Rectal smooth muscle tissue (tissue), 1 donor: ENCODE results near the gene FOSL2.

ENCODE experiments used
- H3K27ac ChIP-seq: one replicate; pipeline ENCODE4 v1.7.0; 2013; ENCODE audit warnings: low read depth, low read length, inconsistent platforms
- H3K27me3 ChIP-seq: one replicate; pipeline ENCODE4 v1.7.0; 2013; ENCODE audit warnings: low read length; ENCODE audit not compliant: control insufficient read depth, insufficient read depth
- H3K36me3 ChIP-seq: one replicate; pipeline ENCODE4 v1.7.0; 2013; ENCODE audit warnings: low read length; ENCODE audit not compliant: control insufficient read depth, insufficient read depth
- H3K4me1 ChIP-seq: one replicate; pipeline ENCODE4 v1.7.0; 2013; ENCODE audit warnings: low read length; ENCODE audit not compliant: control insufficient read depth, insufficient read depth
- H3K4me3 ChIP-seq: one replicate; pipeline ENCODE4 v1.7.0; 2013; ENCODE audit warnings: low read length
- H3K9ac ChIP-seq: one replicate; pipeline ENCODE4 v1.7.0; 2013; ENCODE audit warnings: low read length

The FOSL2 gene

DNA sequence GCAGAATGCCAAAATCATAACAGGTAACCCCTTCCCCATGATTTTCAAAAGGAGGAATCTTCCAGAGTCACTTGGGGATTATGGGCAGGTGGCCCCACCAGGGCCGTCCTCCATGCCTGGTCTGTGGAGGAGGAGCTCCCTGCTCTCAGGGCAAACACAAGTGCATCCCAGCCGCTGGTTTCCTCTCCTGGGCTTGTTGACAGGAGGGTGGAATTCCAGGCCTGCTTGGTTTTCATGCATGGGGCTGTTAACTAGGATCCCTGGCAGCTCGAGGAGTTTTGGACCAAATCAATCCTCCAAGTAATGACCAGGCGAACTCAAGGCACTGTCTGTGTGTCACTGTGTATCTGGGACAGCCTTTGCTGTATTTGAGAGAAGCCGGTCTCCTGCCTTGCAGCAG lies 45.3 kb downstream of the FOSL2 start:
- H3K4me3 ChIP-seq: no peak overlapping the region
- H3K36me3 ChIP-seq: no peaks in the 10 kb centered on the region
- H3K27me3 ChIP-seq: no peaks in the 10 kb centered on the region
- H3K4me1 ChIP-seq: no peaks in the 10 kb centered on the region
- no peak overlapping the region for H3K9ac ChIP-seq
- H3K27ac ChIP-seq: no peak overlapping the region

DNA sequence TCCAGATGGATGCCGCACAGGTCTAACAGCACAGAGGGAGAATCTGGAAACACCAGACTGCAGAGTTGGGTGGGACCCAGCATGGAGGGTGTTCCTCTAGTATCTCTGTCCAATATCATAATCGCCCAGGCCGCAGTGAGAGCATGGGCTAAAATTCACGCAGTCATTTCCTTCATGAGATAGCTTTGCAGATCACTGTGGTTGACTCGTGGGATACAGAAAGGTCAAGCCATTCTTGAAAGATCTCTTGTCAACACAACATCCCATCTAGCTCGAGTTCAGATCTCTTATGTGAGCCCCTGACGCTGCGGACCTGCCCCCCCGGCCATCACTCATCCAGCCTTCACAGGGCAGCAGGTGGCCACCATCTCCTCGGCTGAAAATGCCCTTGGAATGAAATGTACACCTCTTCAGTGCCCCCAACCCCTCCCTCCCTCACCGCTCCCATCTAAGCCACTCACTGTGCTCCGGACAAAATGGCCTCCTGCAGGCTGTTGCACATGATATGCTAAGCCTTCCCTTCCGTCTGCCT lies 45.9 kb downstream of the FOSL2 start:
- no peaks in the 10 kb centered on the region for H3K27me3 ChIP-seq
- no peak overlapping the region for H3K4me3 ChIP-seq
- no peak overlapping the region for H3K9ac ChIP-seq
- no peaks in the 10 kb centered on the region for H3K36me3 ChIP-seq
- H3K27ac ChIP-seq: no peak overlapping the region
- no peaks in the 10 kb centered on the region for H3K4me1 ChIP-seq

DNA sequence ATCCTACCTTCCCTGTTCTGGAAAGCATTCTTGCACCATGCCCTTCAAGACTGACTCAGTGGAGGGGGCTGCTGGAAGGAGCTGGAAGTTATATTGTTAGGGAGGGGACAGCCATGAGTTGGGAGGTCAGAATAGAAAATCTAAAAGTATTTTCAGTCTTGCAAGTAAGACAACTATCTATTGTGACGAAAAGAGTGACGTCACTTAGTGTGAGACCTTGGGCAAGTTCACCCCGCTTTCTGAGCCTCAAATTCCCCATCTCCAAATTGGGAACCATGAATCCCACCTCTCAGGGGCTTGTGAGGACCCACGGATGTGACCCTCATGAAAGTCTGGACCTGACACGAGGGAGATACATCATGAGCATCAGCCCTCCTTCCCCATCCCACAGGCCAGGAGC lies 46.5 kb downstream of the FOSL2 start:
- Histone ChIP-seq H3K4me1 (no peaks in the 10 kb centered on the region), H3K27me3 (no peaks in the 10 kb centered on the region), H3K36me3 (no peaks in the 10 kb centered on the region), H3K4me3 (no peak overlapping the region), H3K27ac (no peak overlapping the region), H3K9ac (no peak overlapping the region)

DNA sequence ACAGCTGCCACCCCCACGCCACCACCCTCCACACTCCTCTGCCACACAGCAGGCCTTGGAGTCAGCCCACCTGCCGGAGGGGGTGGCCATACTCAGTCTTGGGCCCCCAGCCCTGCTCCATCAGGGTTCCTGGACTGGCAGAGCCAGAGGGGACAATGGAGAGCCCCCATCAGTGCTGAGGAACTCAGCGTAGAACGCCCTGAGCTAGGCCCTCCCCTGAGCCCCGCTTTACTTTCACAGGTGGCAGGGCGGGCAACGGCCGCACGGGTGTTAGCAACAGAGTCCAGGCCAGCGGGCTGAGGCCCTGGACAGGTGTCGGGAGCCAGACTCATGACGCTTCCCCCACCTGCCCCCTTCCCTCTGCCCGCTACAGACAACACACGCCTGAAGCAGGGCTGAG lies 47.1 kb downstream of the FOSL2 start:
- Histone ChIP-seq H3K4me3 (no peak overlapping the region), H3K27me3 (no peaks in the 10 kb centered on the region), H3K4me1 (no peaks in the 10 kb centered on the region), H3K27ac (no peak overlapping the region), H3K9ac (no peak overlapping the region), H3K36me3 (no peaks in the 10 kb centered on the region)

- no peak overlapping the region for H3K27ac ChIP-seq
- H3K27me3 ChIP-seq: no peaks in the 10 kb centered on the region
- no peak overlapping the region for H3K4me3 ChIP-seq
- no peaks in the 10 kb centered on the region for H3K36me3 ChIP-seq
- H3K4me1 ChIP-seq: no peaks in the 10 kb centered on the region
- H3K9ac ChIP-seq: no peak overlapping the region
These were observed 49.7 kb downstream of the FOSL2 start for GRCh38 chr2:28442328-28442727.

GRCh38 chr2:28444956-28445355 lies 52.3 kb downstream of the FOSL2 start:
- H3K4me3 ChIP-seq: no peak overlapping the region
- H3K9ac ChIP-seq: no peak overlapping the region

DNA sequence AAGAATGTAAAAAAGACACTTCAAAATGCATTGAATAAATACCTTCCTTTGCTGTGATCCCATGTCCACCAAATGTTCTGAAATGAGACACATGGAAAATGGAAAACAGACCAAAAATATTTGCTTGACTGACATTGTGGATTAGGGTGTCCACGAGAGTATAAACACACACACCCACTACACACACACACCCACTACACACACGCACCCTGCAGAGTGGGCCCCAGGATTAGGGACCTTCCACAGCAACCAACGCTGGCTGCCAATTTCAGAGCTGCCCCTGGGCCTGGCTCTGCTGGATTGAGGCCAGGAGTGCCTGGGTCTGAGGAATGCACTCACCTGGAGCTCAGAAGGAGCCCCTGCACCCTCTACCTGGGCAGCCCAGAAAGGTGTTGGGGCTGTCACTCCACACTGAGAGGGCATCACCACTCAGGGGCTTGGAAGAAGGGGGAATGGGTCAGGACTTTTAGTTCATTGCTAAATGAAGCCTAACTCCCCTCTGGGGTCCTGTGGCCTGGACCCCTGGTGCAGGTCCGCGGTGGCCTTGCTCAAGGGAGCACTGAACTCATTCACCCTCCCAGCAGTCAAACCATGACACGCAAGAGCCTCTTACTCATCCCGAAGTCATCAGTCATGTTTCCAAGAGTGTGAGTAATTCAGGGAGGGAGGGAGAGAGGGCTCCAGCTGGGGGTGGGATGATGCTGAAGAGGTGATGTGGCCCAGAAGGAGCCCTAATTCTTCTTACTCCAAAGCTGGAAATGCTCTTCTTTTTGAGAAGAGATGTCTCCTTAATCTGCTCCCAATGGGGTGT lies 53.0 kb downstream of the FOSL2 start:
- no peak overlapping the region for H3K4me3 ChIP-seq
- no peaks in the 10 kb centered on the region for H3K27me3 ChIP-seq
- H3K36me3 ChIP-seq: no peaks in the 10 kb centered on the region
- H3K4me1 ChIP-seq: no peaks in the 10 kb centered on the region
- H3K9ac ChIP-seq: no peak overlapping the region
- H3K27ac ChIP-seq: no peak overlapping the region

More at GRCh38 chr2:28444956-28445355, 52.3 kb downstream of the FOSL2 start:
- Histone ChIP-seq H3K36me3 (no peaks in the 10 kb centered on the region), H3K27me3 (no peaks in the 10 kb centered on the region), H3K27ac (no peak overlapping the region), H3K4me1 (no peaks in the 10 kb centered on the region)

GRCh38 chr2:28446531-28446930 lies 53.9 kb downstream of the FOSL2 start:
- no peaks in the 10 kb centered on the region for H3K4me1 ChIP-seq

DNA sequence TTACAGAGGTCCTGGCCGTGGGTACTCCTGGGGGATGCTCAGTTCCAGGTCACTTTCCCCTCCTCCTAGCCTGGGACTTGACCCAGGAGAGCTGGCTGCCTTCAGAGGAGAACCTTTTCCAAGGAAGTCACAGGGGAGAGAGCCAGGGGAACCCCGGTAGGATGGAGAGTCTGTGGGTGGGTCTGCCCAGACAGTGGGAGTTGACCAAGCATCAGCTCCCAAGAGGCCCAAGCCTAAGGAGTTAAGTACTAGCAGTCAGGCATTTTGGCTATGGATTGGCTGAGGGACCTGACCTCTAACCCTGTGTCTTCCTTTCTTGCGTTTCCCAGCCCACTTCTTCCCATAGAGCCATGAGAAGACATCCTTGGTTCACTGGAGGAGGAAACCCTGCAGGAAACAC lies 54.4 kb downstream of the FOSL2 start:
- no peaks in the 10 kb centered on the region for H3K27me3 ChIP-seq
- H3K4me3 ChIP-seq: no peak overlapping the region
- H3K27ac ChIP-seq: no peak overlapping the region
- H3K36me3 ChIP-seq: no peaks in the 10 kb centered on the region
- no peak overlapping the region for H3K9ac ChIP-seq
- no peaks in the 10 kb centered on the region for H3K4me1 ChIP-seq

More at GRCh38 chr2:28446531-28446930, 53.9 kb downstream of the FOSL2 start:
- no peak overlapping the region for H3K27ac ChIP-seq
- H3K4me3 ChIP-seq: no peak overlapping the region
- no peaks in the 10 kb centered on the region for H3K36me3 ChIP-seq
- H3K27me3 ChIP-seq: no peaks in the 10 kb centered on the region
- H3K9ac ChIP-seq: no peak overlapping the region

GRCh38 chr2:28447943-28448792 lies 55.5 kb downstream of the FOSL2 start:
- Histone ChIP-seq H3K4me3 (no peak overlapping the region), H3K27me3 (no peaks in the 10 kb centered on the region), H3K4me1 (no peaks in the 10 kb centered on the region), H3K27ac (no peak overlapping the region), H3K9ac (no peak overlapping the region), H3K36me3 (no peaks in the 10 kb centered on the region)

DNA sequence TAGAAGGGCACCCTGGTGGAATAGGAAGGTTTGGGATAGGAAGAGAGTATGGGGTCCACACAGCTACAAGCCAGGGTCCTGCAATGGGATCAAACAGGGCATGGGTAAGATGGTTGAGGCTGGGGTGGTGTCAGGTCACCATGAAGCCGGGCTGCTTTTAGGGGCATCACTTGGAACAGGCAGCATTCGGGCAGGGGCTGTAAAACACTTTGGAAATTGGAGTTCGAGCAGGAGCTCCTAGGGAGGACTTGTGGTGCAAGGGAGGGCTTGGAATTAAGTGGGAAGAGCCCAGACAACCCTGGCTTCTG lies 56.1 kb downstream of the FOSL2 start:
- Histone ChIP-seq H3K9ac (no peak overlapping the region), H3K27me3 (no peaks in the 10 kb centered on the region), H3K4me3 (no peak overlapping the region), H3K27ac (no peak overlapping the region), H3K4me1 (no peaks in the 10 kb centered on the region), H3K36me3 (no peaks in the 10 kb centered on the region)

- no peak overlapping the region for H3K9ac ChIP-seq
- no peaks in the 10 kb centered on the region for H3K27me3 ChIP-seq
- H3K4me3 ChIP-seq: no peak overlapping the region
- no peaks in the 10 kb centered on the region for H3K4me1 ChIP-seq
- no peak overlapping the region for H3K27ac ChIP-seq
- H3K36me3 ChIP-seq: no peaks in the 10 kb centered on the region
These were observed 56.4 kb downstream of the FOSL2 start for GRCh38 chr2:28449126-28449487.
